Choroid plexus epithelial cell (primary cell): ENCODE results near the gene TMEM143.
A peak's percentile ranks its signal among the peaks of the same experiment; 100 is the strongest.

ENCODE experiments used
- DNase-seq: peaks from one replicate; pipeline ENCODE4 v3.0.0-alpha.2; 2010; ENCODE audit warnings: low read depth
- H3K4me3 ChIP-seq: 2 replicates; pipeline ENCODE4 v1.5.1; 2011; ENCODE audit warnings: low read depth, mild to moderate bottlenecking, control low read depth, low read length, moderate library complexity
- CTCF ChIP-seq: conservative IDR thresholded peaks from 2 replicates; pipeline ENCODE4 v1.5.1; 2011; ENCODE audit warnings: low read depth, mild to moderate bottlenecking, control low read depth, inconsistent platforms, low read length, moderate library complexity

TMEM143 gene

DNA sequence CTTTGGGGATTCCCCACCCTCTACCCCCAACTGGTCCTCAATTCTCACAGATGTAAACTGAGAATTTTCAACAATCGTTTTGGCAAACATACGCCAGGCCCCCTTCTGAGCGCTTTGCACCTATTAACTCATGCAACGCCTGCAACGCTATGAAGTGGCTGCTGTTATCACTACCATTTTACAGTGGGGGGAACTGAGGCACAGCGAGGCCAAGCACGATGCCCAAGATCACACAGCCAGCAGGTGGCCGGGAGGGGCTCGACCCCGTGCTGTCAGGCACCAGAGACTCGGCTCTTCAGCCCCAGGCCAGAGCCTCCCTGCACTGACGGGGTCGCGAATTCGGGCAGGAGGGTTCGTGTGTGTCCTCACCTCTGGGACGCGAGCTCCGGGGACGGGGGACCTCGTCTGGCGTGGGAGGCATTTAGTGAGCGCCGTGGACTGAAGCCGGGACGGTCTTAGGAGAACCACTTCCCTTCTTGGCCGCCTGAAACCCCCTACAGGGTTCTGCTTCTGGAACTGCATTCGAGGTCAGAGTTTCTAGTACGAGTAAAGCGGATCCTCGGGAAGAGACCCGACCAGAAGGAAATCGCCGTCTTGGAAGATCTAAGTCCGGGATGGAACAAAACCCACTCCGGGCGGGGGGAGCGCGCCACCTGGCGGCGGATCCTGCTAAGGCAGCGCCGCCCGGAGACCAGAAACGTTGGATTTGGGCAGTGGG is 72.8 kb downstream of the TMEM143 start:
- TF ChIP-seq CTCF = peak; percentile 99
- peak overlapping the region; percentile 54 for H3K4me3 ChIP-seq
- DNase-seq = peak; percentile 87

DNA sequence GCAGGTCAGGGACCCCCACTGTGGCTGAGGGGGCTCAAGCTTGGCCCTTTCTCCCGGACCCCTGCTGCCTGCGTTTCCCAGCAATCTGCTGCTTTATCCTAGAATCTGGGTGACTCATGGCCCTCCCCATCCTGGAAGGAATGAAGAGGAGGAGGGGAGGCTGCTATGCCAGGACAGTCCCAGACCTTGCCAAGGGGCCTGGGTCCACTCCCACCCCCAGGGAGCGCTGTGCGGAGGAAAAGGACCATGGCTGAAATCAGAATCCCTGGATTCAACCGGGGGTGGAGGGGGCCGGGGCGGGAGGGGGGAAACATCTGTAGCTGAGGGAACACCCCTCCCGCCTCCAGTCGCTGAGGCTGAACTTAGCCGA is 73.4 kb downstream of the TMEM143 start:
- peak; percentile 43 for TF ChIP-seq CTCF
- peak; percentile 72 for DNase-seq
- peak overlapping the region; percentile 54 for H3K4me3 ChIP-seq

GRCh38 chr19:48287748-48288147 is 76.0 kb downstream of the TMEM143 start:
- TF ChIP-seq CTCF = no peak
- DNase-seq = no peak
- no peak overlapping the region for H3K4me3 ChIP-seq

- DNase-seq = peak; percentile 53
- TF ChIP-seq CTCF = no peak
- H3K4me3 ChIP-seq = no peak overlapping the region
Measured at GRCh38 chr19:48284896-48285295, 78.8 kb downstream of the TMEM143 start.

DNA sequence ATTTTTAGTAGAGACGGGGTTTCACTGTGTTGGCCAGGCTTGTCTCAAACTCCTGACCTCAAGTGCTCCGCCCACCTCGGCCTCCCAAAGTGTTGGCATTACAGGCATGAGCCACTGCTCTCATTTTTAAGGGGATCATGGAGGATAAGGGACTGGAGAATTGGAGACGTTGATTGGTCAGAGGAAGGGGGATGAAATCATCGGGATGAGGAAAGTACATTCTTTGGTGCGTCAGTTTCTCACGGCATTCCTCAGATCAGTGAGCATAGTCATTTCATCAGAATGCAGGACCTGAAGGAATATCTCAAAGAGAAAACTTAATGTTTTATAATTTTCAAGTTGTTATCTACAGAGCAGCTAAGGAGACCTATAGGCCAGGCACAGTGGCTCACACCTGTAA is 79.8 kb downstream of the TMEM143 start:
- TF ChIP-seq CTCF = no peak
- no peak overlapping the region for H3K4me3 ChIP-seq
- peak; percentile 94 for DNase-seq
